Calu3 (cell line): Measurements from ENCODE around the gene RC3H2. TPM values are rescaled to one million over a fixed set of nuclear protein-coding genes. Genes with fewer than 3 reads are reported as not detected.

Experiments
- BruUV-seq: library from RNA; stranded (reverse); fragments of 400-500 nt; replicated peaks from 2 replicates; lab custom pipeline; 2021; lab: Mats Ljungman, UMichigan
- CTCF ChIA-PET: fragments of 300-600 bp; sonication (Branson Sonifier 250); formaldehyde crosslinking; loops from one replicate; lab custom pipeline; 2022; ENCODE audit warnings: antibody characterized with exemption; lab: Charles Lee
- DNase-seq: peaks from one replicate; pipeline ENCODE4 v3.0.0; 2022
- H3K27ac Mint-ChIP-seq: one replicate; pipeline ENCODE4 v1.8.0; 2022; ENCODE audit warnings: mixed read lengths; ENCODE audit not compliant: unreplicated experiment
- H3K27me3 Mint-ChIP-seq: one replicate; pipeline ENCODE4 v1.8.0; 2022; ENCODE audit warnings: mixed read lengths; ENCODE audit not compliant: unreplicated experiment
- H3K36me3 Mint-ChIP-seq: one replicate; pipeline ENCODE4 v1.8.0; 2022; ENCODE audit warnings: mild to moderate bottlenecking, moderate library complexity, mixed read lengths; ENCODE audit not compliant: insufficient read depth, unreplicated experiment
- H3K4me1 Mint-ChIP-seq: one replicate; pipeline ENCODE4 v1.8.0; 2022; ENCODE audit warnings: mild to moderate bottlenecking, low read depth, mixed read lengths; ENCODE audit not compliant: unreplicated experiment
- H3K4me3 Mint-ChIP-seq: one replicate; pipeline ENCODE4 v1.8.0; 2022; ENCODE audit warnings: mild to moderate bottlenecking, low read depth, moderate library complexity, mixed read lengths; ENCODE audit not compliant: unreplicated experiment
- H3K9me3 Mint-ChIP-seq: one replicate; pipeline ENCODE4 v1.8.0; 2022; ENCODE audit warnings: low read depth, mixed read lengths; ENCODE audit not compliant: unreplicated experiment
- intact Hi-C: fragments of 100-400 bp; cut with micrococcal nuclease; formaldehyde crosslinking; loops from one replicate; pipeline ENCODE4 v1.10.0; 2022; ENCODE audit not compliant: unreplicated experiment
- total RNA-seq: library from RNA; stranded (reverse); gene quantifications from 2 replicates; pipeline ENCODE4 v1.2.3, GENCODE V29; 2022
- TF ChIP-seq, protein P1 (sequence below): fragments of 200-600 bp; IDR thresholded peaks from one replicate; pipeline ENCODE4 v1.8.0; 2022; ENCODE audit warnings: antibody characterized with exemption; ENCODE audit not compliant: unreplicated experiment

RC3H2 gene
- total RNA-seq, 1 experiment from 2014 or later: 45.5 TPM

DNA sequence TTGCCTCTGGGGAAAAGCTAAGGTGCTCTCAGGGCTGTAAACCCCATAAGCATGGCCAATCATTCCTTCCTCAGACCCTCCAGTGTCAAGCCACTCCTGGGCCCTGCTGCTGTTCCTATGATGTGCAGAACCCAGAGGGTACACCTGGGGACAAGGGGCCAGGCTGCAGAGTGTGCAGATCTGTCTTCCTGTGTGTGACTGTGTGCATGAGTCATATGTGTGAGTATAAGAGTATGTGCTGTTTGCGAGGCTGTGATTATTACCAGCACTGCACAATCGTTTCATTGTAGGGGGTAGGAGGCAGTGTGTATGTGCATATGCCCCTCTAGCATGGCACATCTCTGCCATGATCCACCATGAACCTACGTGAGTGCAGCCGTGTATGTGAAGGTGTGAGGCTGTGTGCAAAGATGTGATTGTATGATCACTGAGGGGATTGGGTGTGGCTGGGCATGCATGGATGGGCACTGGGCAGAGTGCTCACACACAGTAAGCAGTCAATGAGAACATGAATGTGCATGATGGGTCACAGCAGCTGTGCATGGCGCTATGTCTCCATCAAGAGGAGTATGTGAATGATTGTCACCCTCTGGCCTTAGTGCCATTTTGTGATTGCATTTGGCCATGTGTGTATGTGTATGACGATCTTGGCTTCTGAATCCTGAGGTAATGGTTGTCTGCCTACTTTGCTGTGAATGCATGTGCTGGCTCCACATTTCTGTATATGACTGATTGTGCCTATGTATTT, 107.7 kb downstream of the RC3H2 start:
- H3K27me3 Mint-ChIP-seq: peaks cover 13% of the 10 kb centered on the region
- BruUV-seq: no TSS peak
- CTCF ChIA-PET: no interaction called here
- no peaks in the 10 kb centered on the region for H3K4me1 Mint-ChIP-seq
- H3K9me3 Mint-ChIP-seq: no peaks in the 10 kb centered on the region
- no peaks in the 10 kb centered on the region for H3K36me3 Mint-ChIP-seq
- intact Hi-C loops: no loop called here
- no peak for DNase-seq
- H3K4me3 Mint-ChIP-seq: no peak overlapping the region
- TF ChIP-seq, protein P1, sequence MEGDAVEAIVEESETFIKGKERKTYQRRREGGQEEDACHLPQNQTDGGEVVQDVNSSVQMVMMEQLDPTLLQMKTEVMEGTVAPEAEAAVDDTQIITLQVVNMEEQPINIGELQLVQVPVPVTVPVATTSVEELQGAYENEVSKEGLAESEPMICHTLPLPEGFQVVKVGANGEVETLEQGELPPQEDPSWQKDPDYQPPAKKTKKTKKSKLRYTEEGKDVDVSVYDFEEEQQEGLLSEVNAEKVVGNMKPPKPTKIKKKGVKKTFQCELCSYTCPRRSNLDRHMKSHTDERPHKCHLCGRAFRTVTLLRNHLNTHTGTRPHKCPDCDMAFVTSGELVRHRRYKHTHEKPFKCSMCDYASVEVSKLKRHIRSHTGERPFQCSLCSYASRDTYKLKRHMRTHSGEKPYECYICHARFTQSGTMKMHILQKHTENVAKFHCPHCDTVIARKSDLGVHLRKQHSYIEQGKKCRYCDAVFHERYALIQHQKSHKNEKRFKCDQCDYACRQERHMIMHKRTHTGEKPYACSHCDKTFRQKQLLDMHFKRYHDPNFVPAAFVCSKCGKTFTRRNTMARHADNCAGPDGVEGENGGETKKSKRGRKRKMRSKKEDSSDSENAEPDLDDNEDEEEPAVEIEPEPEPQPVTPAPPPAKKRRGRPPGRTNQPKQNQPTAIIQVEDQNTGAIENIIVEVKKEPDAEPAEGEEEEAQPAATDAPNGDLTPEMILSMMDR: no peak
- no peak overlapping the region for H3K27ac Mint-ChIP-seq

Other genes starting within 250 kb of the RC3H2 start
- gene OR1B1, start 247.7 kb downstream of the RC3H2 start, total RNA-seq: not detected in 2 replicates
- gene OR1L1, start 243.6 kb downstream of the RC3H2 start, total RNA-seq: not detected in 2 replicates
- not detected in 2 replicates for gene OR1L3, start 230.2 kb downstream of the RC3H2 start, total RNA-seq
- not detected in 2 replicates for gene OR1L4, start 181.4 kb downstream of the RC3H2 start, total RNA-seq
- not detected in 2 replicates for gene OR1L6, start 163.1 kb downstream of the RC3H2 start, total RNA-seq
- not detected in 2 replicates for gene OR5C1, start 116.4 kb downstream of the RC3H2 start, total RNA-seq
- gene OR1K1, start 105.2 kb downstream of the RC3H2 start, total RNA-seq: not detected in 2 replicates
- gene PDCL, start 76.8 kb downstream of the RC3H2 start, total RNA-seq: 7.2 and 9.4 TPM in 2 replicates
- 6.1 and 6.3 TPM in 2 replicates for gene ZBTB6, start 8.0 kb upstream of the RC3H2 start, total RNA-seq
- 5.8 and 6.7 TPM in 2 replicates for gene ZBTB26, start 26.2 kb upstream of the RC3H2 start, total RNA-seq
- 55.7 and 57.9 TPM in 2 replicates for gene RABGAP1, start 35.7 kb upstream of the RC3H2 start, total RNA-seq
- gene GPR21, start 128.3 kb upstream of the RC3H2 start, total RNA-seq: 2.0 and 3.1 TPM in 2 replicates